Stimulated activated naive CD8-positive, alpha-beta T cell treated with anti-CD3 and anti-CD28 coated beads, Interleukin-15, amount 100 ng/mL, for 72 hours (primary cell): ENCODE measurements around the gene CHTOP.
"Not testable (repeated sequence)": the region's sequence is repeated elsewhere in the genome, so short reads cannot be mapped to it uniquely, and the experiment has no call there.

Experiments used
- ATAC-seq: fragments of 150-1000 bp; cut with Tn5 transposase; 2 replicates; pipeline ENCODE4 v1.10.0; 2021; ENCODE audit warnings: mild to moderate bottlenecking, moderate library complexity
- DNase-seq, 2 donors: peaks; one replicate each; pipeline ENCODE4 v3.0.0; 2021 to 2022
- H3K27ac Mint-ChIP-seq, 2 donors: one replicate each; pipeline ENCODE4 v1.8.0; 2022; ENCODE audit warnings: mild to moderate bottlenecking in 2 of 2, mixed read lengths in 2 of 2, moderate library complexity in 2 of 2
- H3K27me3 Mint-ChIP-seq: one replicate; pipeline ENCODE4 v1.8.0; 2022; ENCODE audit warnings: mixed read lengths
- H3K4me1 Mint-ChIP-seq: one replicate; pipeline ENCODE4 v1.8.0; 2022; ENCODE audit warnings: mild to moderate bottlenecking, mixed read lengths
- H3K4me3 Mint-ChIP-seq, 2 donors: one replicate each; pipeline ENCODE4 v1.8.0; 2022; ENCODE audit warnings: mild to moderate bottlenecking in 2 of 2, mixed read lengths in 2 of 2, moderate library complexity in 1 of 2
- H3K9me3 Mint-ChIP-seq, 2 donors: one replicate each; pipeline ENCODE4 v1.8.0; 2022; ENCODE audit warnings: mixed read lengths in 2 of 2

Gene CHTOP

GRCh38 chr1:153639280-153639679, 5.4 kb downstream of the CHTOP start:
- Mint-ChIP-seq H3K9me3 (no peaks in the 10 kb centered on the region), H3K27ac (no peak overlapping the region), H3K4me3 (no peak overlapping the region), H3K4me1 (peaks cover 51% of the 10 kb centered on the region), H3K27me3 (no peaks in the 10 kb centered on the region)
- ATAC-seq, result no peak
- no peak for DNase-seq

- Mint-ChIP-seq H3K4me1 (peaks cover 59% of the 10 kb centered on the region), H3K27ac (peak overlapping the region in 1 of 2 donors; percentile 5)
- not testable (repeated sequence) for H3K4me3 Mint-ChIP-seq, DNase-seq, ATAC-seq, H3K9me3 Mint-ChIP-seq, H3K27me3 Mint-ChIP-seq
Measured at GRCh38 chr1:153640213-153640612, 6.3 kb downstream of the CHTOP start.

- H3K27me3 Mint-ChIP-seq, result no peaks in the 10 kb centered on the region
- ATAC-seq, result no peak
- H3K27ac Mint-ChIP-seq, result peak overlapping the region in 1 of 2 donors; percentile 15
- H3K9me3 Mint-ChIP-seq, result no peaks in the 10 kb centered on the region
- DNase-seq, result no peak
- no peak overlapping the region for H3K4me3 Mint-ChIP-seq
- peaks cover 60% of the 10 kb centered on the region for H3K4me1 Mint-ChIP-seq
Measured at GRCh38 chr1:153640861-153641260, 7.0 kb downstream of the CHTOP start.

- ATAC-seq (no peak), DNase-seq (no peak)
- Mint-ChIP-seq H3K4me3 (no peak overlapping the region), H3K4me1 (peaks cover 61% of the 10 kb centered on the region), H3K27me3 (no peaks in the 10 kb centered on the region), H3K9me3 (no peaks in the 10 kb centered on the region), H3K27ac (peak overlapping the region in 1 of 2 donors; percentile 71)
Measured at GRCh38 chr1:153642161-153642560, 8.3 kb downstream of the CHTOP start.

- DNase-seq, result no peak
- Mint-ChIP-seq H3K9me3 (no peaks in the 10 kb centered on the region), H3K4me3 (no peak overlapping the region), H3K27ac (peak overlapping the region in 1 of 2 donors; percentile 74), H3K27me3 (no peaks in the 10 kb centered on the region), H3K4me1 (peaks cover 61% of the 10 kb centered on the region)
- ATAC-seq, result no peak
Measured at GRCh38 chr1:153643100-153643499, 9.2 kb downstream of the CHTOP start.

GRCh38 chr1:153643816-153644215, 9.9 kb downstream of the CHTOP start:
- ATAC-seq (no peak), DNase-seq (no peak)
- H3K4me1 Mint-ChIP-seq, result peaks cover 67% of the 10 kb centered on the region
- H3K9me3 Mint-ChIP-seq, result no peaks in the 10 kb centered on the region
- no peak overlapping the region for H3K4me3 Mint-ChIP-seq
- H3K27ac Mint-ChIP-seq, result peak overlapping the region in 1 of 2 donors; percentile 16
- no peaks in the 10 kb centered on the region for H3K27me3 Mint-ChIP-seq

- Mint-ChIP-seq H3K27me3 (no peaks in the 10 kb centered on the region), H3K4me1 (peaks cover 75% of the 10 kb centered on the region), H3K4me3 (no peak overlapping the region), H3K27ac (peak overlapping the region in 1 of 2 donors; percentile 93), H3K9me3 (no peaks in the 10 kb centered on the region)
- no peak for DNase-seq
- no peak for ATAC-seq
Measured at GRCh38 chr1:153646672-153647345, 12.9 kb downstream of the CHTOP start.

GRCh38 chr1:153647346-153647714, 13.5 kb downstream of the CHTOP start:
- Mint-ChIP-seq H3K27me3 (no peaks in the 10 kb centered on the region), H3K4me3 (no peak overlapping the region), H3K27ac (peak overlapping the region in 1 of 2 donors; percentile 93), H3K4me1 (peaks cover 70% of the 10 kb centered on the region), H3K9me3 (no peaks in the 10 kb centered on the region)
- ATAC-seq (no peak), DNase-seq (no peak)

- Mint-ChIP-seq H3K27me3 (no peaks in the 10 kb centered on the region), H3K4me1 (peaks cover 71% of the 10 kb centered on the region), H3K4me3 (no peak overlapping the region), H3K27ac (peak overlapping the region in 1 of 2 donors; percentile 71), H3K9me3 (no peaks in the 10 kb centered on the region)
- ATAC-seq, result peak; percentile 24
- DNase-seq, result no peak
Measured at GRCh38 chr1:153648000-153648643, 14.3 kb downstream of the CHTOP start.

GRCh38 chr1:153649137-153649862, 15.4 kb downstream of the CHTOP start:
- Mint-ChIP-seq H3K4me1 (peaks cover 59% of the 10 kb centered on the region), H3K27me3 (no peaks in the 10 kb centered on the region), H3K27ac (peak overlapping the region; percentile 83 to 93), H3K9me3 (no peaks in the 10 kb centered on the region), H3K4me3 (no peak overlapping the region)
- DNase-seq (no peak), ATAC-seq (peak; percentile 63)

GRCh38 chr1:153649863-153650235, 16.0 kb downstream of the CHTOP start:
- DNase-seq, result no peak

GRCh38 chr1:153651771-153652170, 17.9 kb downstream of the CHTOP start:
- no peak overlapping the region for H3K4me3 Mint-ChIP-seq
- DNase-seq (no peak), ATAC-seq (no peak)
- H3K27me3 Mint-ChIP-seq, result no peaks in the 10 kb centered on the region
- H3K9me3 Mint-ChIP-seq, result no peaks in the 10 kb centered on the region
- H3K27ac Mint-ChIP-seq, result no peak overlapping the region
- peaks cover 36% of the 10 kb centered on the region for H3K4me1 Mint-ChIP-seq

More at GRCh38 chr1:153649863-153650235, 16.0 kb downstream of the CHTOP start:
- peaks cover 53% of the 10 kb centered on the region for H3K4me1 Mint-ChIP-seq
- peak; percentile 48 for ATAC-seq
- no peaks in the 10 kb centered on the region for H3K9me3 Mint-ChIP-seq
- no peak overlapping the region for H3K4me3 Mint-ChIP-seq
- H3K27ac Mint-ChIP-seq, result peak overlapping the region; percentile 17 to 93
- H3K27me3 Mint-ChIP-seq, result no peaks in the 10 kb centered on the region

GRCh38 chr1:153652805-153653500, 19.1 kb downstream of the CHTOP start:
- Mint-ChIP-seq H3K9me3 (no peaks in the 10 kb centered on the region), H3K27me3 (no peaks in the 10 kb centered on the region), H3K27ac (peak overlapping the region in 1 of 2 donors; percentile 77), H3K4me1 (peaks cover 31% of the 10 kb centered on the region), H3K4me3 (no peak overlapping the region)
- ATAC-seq (no peak), DNase-seq (no peak)

GRCh38 chr1:153655333-153655732, 21.5 kb downstream of the CHTOP start:
- peak overlapping the region in 1 of 2 donors; percentile 36 for H3K27ac Mint-ChIP-seq
- no peak overlapping the region for H3K4me3 Mint-ChIP-seq
- peaks cover 25% of the 10 kb centered on the region for H3K4me1 Mint-ChIP-seq
- ATAC-seq (no peak), DNase-seq (no peak)
- H3K9me3 Mint-ChIP-seq, result no peaks in the 10 kb centered on the region
- H3K27me3 Mint-ChIP-seq, result no peaks in the 10 kb centered on the region

GRCh38 chr1:153658400-153659174, 24.7 kb downstream of the CHTOP start, which contains the start of gene SNAPIN:
Gene SNAPIN (plus strand): TSS chr1:153658703. CDS start chr1:153658744, 41 bp downstream.
- Mint-ChIP-seq H3K4me1 (peaks cover 34% of the 10 kb centered on the region), H3K9me3 (no peaks in the 10 kb centered on the region), H3K27ac (peak within 1 kb of the TSS; percentile 94 to 96), H3K27me3 (no peaks in the 10 kb centered on the region), H3K4me3 (peak within 1 kb of the TSS; percentile 92 to 96)
- ATAC-seq (peak; percentile 97), DNase-seq (peak; percentile 90 to 92)
